CD4-positive, alpha-beta T cell treated with Interleukin-1 beta for 1 hour (primary cell): Measurements from ENCODE around the gene SYT15.

ENCODE experiments used
- DNase-seq, 2 donors: peaks; one replicate each; pipeline ENCODE4 v3.0.0-alpha.2; 2020 to 2022

Gene SYT15

DNA sequence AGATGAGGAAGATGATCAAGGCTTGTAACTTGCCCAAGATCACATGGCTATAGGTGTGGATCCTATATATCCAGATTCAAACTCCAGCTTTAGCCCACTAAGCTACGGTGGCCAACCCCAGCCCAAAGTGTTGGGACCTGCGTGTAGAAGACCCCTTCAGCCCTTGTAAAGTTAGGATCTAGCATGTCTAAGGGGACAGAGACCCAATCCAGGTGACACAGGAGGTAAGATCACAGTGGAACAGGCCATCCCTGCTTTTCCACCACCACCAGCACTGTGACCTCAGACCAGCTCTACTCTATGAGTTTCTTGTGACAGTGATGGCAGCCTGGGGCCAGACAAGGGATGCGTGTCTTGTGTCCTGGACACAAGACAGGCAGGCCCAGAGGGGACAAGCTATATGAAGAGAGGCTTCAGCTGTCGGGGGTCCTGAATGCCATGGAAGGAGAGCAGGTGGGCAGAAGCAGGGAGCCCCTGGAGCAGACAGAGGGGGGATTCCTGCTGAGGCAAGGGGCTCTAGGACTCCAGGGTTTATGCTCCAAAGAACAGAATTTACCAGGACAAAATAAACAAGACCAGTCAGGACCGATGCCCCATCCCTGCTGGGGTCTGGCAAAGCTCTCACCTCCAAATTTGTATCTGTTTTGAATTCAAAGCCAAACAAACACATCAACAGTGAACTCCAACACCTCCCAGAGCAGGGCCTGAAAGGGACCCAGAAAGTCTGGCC, 32.9 kb upstream of the SYT15 start:
- DNase-seq, result no peak

DNA sequence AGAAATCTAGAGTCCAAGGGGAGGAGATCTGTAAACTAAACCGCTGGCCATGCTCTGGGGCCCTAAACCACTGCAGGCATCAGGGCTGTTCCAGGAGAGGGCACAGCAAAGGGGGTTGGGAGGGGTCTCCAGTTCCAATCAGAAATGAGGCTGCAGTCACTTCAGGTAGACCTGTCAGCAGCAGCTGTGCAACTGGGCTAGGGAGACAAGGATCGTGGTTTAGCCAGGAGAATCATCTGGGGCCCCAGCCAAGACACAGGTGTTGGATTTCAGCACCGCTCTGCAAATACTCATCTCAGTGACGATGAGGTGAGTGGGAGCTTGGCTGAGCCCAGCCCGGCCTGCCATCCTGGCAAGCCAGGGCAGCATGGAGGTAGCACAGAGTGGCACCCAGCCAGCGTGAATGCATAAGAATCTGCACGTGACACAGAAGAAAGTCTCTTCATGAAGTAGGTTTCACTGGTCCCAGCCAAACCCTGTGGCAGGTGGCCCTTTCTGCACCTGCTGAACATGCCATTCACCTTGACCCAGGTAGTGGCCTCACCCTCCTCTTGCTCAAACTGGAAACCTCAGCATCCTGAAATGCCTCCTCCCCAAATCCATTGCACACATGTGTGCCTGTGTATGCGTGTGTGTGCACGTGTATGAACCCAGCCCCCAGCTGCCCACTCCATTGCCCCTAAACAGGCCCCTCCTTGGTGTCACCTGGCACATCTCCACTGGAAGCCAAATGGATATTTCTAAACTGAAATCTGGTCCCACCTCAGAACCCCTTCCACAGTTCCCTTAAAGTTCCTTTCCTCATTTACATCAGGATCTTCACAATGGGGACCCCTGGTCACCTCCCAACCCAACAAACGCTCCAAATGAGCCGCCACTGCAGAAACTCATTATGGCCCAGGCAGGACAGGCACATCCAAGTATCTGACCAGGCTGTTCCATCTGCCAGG, 32.1 kb upstream of the SYT15 start:
- no peak for DNase-seq

DNA sequence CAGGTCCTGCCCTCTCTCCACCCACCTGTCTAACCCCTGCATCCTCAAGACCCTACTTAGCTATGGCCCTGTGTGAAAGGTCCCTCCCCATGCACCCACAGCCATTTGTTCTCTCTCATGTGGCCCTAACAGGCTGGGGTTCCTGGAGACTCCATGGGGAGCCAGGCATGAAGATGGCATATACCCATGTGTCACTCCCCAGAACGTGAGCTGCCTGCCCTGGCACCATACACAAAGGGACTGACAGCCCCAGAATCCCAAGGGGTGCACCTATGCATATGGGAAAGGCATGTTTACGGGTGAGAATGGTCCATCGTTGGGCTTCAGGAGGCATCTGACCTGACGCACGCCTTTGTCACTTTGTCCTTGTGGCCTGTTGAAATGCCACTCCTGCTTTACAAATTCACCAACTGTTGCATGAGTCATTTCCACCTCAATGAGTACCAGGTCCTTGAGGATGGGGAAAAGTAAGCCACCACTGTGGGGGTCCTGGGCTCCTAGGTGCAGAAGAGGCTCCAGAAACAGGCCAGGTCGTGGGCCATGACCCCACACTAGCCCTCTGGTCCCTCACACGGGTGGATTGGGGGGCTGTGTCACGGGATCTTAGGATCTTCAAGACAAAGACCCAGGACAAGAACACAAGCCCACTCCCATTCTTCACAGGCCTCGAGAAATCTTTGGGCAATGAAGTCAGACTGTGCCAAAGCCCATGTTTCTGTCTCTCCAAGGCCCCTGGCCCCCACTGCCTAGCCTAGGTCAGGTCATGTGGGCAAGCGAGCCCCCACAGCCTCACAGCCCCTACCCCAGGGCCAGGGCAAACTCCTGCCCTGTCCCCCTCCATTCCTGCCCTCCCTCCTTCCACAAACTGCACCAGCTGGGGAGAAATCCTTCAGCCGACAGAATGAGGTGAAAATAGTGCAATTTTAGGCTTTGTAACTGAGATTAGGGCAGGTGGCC, 31.1 kb upstream of the SYT15 start:
- no peak for DNase-seq

DNA sequence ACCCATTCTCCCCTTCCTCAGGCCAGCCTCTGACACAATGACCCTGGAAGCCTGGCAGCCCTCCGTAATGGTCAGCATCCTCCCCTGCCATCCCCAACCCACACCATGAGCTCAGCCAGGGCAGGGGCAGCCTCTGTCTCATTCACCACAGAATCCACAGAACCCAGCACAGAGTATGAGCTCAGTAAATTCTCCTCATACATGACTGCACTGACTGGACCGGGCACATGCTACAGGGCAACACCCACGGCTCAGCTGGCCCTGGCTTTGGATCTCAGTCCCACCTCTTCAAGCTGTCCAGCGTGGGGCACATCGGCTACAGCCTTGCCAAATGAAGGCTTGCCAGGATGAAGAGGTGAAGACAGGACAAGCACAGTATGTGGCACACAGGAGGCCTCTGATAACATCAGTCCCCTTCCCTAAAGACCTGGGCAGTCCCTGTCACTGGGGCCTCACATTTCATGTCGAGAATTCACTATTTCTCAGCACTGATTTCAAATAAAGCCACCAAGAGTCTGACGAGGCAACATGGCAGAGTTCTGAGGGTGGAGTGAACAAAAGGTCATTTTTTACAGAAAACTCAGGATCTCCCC, 30.3 kb upstream of the SYT15 start:
- DNase-seq, result no peak

DNA sequence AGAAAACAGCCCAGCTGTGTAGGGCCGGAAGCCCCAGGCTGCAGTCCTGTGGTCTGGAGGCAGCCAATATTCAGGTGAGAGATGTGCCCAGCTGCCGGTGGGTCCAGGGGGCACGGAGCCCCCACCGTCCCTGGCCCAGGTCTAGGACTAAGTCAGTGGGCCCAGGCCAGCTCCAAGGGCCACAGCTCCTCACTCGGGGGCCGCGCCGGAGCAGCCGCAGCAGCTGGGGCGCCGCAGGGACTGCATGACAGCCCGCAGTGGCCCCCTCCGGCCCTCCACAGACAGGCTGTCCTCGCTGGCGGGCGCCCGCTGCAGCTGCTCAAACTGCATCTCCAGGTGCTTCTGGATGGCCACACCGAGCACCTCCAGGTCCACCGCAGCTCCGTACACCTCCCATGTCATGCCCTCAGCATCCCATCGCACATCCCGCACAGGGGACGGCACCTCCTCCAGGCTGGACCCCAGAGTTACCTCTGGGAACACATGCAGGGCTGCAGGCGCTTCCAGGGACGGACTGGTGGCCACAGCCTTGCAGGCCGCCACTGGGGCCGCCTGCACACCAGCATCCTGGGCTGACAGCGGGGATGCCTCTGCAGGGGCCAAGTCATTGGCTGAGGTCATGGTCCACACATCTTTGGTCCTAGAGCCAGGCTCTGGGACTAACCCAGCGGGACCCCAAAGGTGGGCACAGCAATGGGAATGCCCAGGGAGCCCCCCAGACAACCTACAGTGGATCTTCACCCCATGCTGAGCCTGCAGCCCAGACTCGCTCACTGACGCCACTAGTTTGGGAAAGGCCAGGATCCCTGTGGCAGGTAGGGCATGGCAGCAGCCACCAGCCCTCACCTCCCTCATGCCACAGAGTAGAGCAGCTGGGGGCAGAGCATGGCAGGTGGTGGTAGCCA, 29.5 kb upstream of the SYT15 start:
- DNase-seq, result no peak

DNA sequence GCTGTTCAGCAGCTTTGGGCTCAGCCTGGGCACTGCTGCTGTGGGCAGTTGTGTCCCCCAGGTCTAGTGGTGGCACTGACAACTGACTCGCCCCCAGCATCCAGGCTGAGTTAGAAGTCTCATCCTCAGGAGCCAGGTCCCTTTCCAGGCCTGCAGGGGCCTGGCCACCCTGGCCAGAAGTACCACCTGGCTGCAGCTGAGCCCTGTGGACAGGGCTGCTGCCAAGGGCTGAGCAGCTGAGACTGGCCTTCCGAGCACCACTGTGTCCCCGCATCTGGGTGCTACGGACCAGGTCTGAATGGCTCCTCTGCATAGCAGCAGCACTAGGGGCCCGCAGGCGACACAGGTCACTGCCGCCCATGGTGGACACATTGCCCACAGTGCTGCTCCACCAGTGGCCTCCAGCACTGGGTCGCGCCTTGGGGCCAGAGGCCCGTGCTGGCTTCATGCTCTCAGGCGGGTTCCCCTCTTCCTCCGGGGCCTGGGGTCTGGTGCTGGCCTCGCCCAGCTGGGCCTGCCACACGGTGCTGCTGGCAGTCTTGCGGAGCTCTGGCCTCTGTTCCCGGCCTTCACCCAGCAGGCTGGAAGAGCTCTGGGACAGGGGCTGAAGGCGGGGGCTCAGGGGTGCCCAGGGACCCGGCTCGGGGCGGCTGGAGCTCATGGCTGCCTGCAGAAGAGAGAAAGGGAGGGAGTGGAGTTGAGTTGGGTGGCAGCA, 28.7 kb upstream of the SYT15 start:
- no peak for DNase-seq

DNA sequence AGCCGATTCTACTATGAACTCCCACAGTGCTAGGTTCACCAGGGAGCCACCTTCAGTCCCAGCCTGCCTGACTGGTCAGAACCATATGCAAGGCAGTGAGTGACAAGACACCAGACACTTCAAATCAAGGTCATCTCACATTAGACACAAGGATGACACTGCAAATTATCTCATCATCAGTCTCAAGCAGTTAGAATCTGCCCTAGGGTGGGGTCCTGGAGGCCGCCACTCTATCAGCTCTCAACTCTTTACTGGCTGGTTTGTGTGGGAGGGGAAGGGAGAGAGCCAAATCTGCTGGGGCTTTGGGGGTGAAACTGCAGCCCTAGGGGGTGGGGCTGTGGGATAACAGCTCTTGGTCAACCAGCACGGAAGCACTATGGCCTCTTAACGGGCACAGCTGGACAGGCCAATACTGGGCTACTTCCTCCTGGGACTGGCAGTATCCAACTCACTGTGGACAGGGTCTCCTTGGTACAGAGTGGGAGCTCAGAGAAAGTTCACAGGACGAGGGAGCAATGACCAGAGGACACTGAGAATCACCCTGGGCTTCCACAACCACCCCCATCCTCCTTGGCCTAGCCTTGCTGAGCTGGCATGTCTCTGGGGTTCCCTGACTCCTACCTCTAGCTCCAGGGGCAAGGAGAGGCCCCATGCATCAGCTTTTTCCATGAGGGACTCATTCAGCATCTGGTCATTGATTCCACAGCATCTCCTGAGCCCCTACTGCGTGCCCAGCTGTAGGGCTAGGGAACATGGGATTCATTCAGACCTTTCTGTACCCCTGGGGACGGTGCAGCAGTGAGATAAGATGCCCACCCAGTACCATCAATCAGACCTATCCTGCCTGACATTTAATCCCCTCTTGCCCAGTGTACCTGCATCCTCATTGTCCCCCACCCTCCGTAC, 27.9 kb upstream of the SYT15 start:
- DNase-seq, result no peak

DNA sequence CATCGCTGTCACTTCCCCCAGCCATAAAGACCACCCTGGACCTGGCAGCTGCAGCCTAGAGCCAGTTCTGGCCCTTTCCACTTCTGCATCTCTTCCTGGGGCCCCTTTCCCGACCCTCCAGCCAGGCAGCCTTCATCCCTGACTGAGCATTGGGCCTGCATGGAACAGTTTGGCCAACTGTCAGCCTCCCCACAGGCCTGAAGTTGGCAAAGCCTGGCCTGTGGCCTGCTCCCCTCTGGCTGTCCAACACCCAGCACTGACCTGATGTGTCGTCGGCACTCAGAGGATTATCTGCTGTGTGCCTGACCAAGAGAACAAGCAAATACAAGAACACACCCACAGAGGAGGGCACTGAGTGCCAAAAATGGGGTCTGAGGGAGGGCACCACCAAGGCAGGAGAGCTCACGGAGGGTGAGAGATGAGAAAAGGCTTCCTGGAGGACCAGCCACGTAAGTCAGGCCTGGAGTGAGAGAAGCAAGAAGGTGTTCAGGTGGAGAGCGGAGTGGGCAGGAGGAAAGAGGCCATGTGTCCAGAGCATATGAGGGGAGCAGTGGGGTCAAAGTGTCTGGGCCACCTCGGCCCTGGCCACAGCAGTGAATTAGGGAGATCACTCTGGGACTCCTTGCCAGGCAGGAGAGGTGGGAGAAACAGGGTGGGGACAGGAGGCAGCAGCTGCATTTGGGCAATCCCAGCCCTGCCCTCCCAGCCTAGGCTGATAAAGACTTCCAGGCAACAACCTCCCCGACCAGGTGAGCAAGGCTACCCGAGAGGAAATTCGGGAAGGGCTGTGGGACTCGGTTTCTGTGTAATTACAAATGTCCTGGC, 27.0 kb upstream of the SYT15 start:
- no peak for DNase-seq

DNA sequence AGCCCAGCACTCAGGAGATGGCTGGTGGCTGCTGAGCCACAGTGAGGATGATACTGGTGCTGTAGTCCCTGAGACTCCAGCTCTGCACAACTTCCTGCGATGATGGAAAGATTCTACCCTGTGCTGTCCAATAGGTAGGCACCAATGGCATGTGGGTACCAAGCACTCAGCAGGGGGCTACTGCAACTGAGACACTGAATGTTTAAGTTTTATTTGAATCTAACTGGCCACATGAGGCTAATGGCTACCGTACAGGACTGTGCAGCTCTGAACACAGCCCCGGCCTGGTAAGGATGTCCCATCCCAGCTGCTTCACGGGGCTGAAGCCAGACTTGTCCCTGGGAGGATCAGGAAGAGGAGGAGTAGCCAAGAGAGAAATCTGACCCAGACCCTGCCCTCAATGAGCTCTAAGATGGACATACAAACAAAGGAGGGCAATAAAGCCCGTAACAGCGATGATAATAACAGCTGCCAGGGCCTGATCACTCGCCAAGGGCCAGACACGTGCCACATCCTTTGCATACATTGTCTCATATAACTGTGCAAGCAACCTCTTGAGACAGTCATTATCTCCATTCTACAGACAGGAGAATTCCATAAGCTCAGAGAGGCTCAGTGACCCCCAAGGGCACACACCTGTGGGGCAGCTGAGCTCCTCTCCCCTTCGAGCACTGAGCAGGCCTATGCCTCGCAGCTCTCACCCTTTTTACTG, 26.2 kb upstream of the SYT15 start:
- DNase-seq, result no peak

DNA sequence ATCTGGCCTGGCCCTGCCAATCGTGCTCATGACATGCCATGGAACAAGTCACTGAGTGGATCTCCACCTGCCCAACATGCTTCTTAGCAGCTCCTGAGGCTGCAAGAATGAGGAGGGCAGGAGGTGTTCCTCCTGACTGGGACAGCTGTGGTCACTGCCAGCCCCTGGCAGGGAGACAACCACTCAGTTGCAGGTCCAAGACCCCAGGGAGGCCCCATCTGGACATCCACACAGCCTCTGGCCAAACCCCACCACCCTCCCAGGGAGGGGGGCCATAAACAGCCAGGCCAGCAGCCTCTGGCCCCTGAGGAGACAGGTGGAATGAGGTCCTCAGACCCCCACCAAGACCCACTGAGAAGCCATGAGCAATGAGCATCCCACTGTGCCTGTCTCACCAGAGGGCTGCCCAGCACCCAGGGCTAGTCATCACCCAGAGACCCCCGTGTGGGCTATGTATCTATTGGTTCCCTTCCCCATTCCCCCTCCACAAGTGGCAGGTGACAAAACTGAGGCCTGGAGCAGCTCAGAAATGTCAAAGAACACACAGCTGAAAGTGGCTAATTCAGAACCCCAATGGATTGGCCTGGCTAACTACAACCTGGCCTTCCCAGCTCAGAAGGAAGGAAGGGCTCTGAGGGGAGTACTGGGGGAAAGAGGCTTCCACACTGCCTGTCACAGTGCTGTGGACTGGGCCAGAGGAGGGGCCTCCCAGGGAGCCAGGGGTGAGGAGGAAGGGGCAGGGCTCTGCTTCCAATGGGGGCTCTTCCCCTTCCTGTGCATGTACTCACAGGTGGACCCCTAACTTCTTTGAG, 25.5 kb upstream of the SYT15 start:
- no peak for DNase-seq

DNA sequence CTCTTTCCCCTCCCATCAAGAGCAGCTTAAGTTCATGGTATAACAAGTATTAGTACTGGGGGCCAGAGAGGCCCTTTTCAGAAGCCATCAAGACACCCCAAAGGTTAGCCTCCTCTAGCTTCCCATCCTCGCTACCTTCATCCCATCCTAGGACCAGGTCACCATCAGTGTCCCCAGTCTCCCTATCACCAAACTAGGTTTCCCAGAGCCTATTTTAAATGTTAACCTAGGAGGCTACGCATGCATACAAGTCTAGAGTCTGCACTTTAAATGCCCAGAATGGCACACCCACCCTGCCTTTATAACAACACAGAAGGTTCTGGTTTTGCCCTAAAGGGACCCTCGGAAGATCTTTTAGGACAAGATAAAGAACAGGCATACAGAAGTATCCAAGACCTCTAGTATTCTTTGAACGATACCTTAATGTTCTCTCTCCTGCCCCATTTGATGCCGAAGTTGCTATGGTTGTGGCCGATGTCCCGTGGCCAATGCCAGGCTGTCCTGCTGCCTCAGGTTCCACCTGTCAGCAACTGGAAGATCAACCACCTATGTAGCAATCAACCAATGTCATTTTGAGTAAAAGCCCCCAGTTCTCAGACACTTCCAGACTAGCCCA, 24.7 kb upstream of the SYT15 start:
- DNase-seq, result no peak

DNA sequence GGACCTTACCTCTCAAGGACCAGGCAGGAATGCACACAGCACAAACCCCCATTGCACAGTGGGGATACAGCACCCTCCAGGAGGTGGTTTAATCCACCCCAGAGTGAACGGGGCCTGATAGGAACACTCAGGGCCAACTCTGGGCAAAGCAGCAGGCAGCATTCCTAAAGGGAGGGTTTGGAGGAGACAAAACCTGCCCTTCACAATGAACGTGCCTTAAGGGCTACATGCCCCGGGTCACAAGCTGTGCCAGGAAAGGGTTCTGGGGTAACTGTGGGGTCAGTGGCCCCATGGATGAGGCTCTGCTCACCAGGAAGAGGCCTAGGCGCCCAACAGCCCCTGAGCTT, 23.6 kb upstream of the SYT15 start:
- DNase-seq, result no peak

DNA sequence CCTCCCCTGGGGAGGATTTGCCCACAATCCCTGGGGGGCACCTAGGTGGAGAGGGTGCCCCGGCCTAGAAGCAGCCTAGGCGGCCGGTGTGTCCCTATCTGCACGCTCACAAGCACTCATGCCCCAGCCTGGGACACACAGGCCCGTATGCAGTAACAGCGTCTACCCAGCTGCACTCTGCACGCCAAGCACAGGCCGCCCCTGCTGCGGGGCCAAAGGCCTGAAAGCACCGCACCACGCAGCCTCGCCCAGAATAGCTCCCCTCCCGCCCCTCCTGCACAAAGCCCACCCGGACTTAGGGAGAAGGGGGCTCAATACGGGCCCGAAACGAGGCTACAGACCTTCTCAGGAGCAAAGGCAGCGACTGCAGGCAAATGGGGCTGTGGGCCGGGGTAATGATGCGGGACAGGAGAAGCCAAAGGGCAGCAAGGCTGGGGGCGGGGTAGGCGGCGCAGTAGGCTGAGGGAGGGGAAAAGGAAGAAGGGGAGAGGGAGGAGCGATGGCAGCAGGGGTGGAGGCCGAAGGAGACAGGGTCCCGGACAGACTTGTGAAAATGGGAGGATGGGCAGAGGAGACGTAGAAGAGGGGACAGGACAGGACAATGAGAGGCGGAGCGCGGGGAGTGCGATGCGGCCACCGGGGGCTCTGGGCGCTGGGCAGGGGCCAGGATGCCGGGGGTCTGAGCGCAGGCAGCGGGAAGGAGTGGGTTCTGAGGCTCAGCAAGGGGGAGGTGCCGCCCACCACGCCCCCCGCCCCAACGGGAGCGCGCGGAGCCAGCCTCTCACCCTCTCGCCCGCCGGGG, 23.0 kb upstream of the SYT15 start:
- DNase-seq, result no peak

DNA sequence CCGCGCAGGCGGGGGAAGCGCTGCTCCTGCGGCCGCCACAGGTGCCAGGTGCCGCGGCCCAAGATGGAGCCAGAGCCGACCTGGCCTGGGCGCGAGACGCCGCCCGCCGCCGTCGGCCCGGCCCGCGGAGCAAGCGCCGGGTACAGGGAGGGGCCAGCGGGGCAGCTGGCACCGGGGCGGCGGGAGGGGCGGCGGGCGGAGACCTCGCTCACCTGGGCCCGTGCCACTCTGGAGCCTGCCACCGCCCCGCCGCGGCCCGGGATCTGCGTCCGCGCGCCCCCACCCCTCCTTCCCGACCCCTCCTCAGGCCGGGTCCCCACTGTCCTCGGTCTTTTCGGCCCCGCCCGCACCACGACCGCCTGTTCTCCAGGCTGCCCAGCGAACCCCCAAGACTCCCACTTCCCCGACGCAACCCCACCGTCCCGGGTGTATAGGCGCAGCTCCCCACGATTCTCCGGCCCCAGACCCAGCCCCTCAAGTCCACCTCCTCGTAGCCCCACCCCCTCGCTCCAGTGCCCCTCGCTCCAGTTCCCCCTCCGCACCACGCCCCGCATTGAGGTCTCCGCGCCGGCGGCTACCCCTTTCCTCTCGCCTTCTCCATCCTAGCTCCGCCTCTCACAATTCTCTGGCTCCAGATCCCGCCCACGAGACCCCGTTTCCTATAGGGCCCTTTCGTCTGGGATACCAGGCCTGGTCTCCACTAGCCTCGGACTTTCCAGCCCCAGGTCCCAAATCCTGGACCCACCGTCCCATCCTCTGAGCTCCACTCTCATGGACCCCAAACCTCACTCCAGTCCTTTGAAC, 22.2 kb upstream of the SYT15 start, which contains the start of gene GPRIN2:
Gene GPRIN2 (minus strand): TSS at position 144 of the 804 bp plus-strand sequence. CDS start 5,922 bp downstream, outside the sequence.
- no peak for DNase-seq
